Nephron progenitor cell (in vitro differentiated cells): ENCODE data around the gene SPATA4.

Experiments
- DNase-seq: peaks from one replicate; pipeline ENCODE4 v3.0.0; 2021
- H3K27ac Mint-ChIP-seq: 2 replicates; pipeline ENCODE4 v1.8.0; 2021; ENCODE audit warnings: mild to moderate bottlenecking, moderate library complexity, mixed read lengths
- H3K27me3 Mint-ChIP-seq: 2 replicates; pipeline ENCODE4 v1.8.0; 2021; ENCODE audit warnings: mild to moderate bottlenecking, low read depth, mixed read lengths; ENCODE audit not compliant: poor library complexity
- H3K36me3 Mint-ChIP-seq: 2 replicates; pipeline ENCODE4 v1.8.0; 2021; ENCODE audit warnings: low read depth, mixed read lengths
- H3K4me1 Mint-ChIP-seq: 2 replicates; pipeline ENCODE4 v1.8.0; 2021; ENCODE audit warnings: mixed read lengths
- H3K4me3 Mint-ChIP-seq: 2 replicates; pipeline ENCODE4 v1.8.0; 2021; ENCODE audit warnings: mild to moderate bottlenecking, moderate library complexity, mixed read lengths
- H3K9me3 Mint-ChIP-seq: 2 replicates; pipeline ENCODE4 v1.8.0; 2021; ENCODE audit warnings: mild to moderate bottlenecking, moderate library complexity, mixed read lengths
- TF ChIP-seq, protein P1 (sequence below): fragments of 200-600 bp; sonication (generic); IDR thresholded peaks from 2 replicates; pipeline ENCODE4 v1.5.0; 2021; ENCODE audit warnings: antibody characterized with exemption

Gene SPATA4

DNA sequence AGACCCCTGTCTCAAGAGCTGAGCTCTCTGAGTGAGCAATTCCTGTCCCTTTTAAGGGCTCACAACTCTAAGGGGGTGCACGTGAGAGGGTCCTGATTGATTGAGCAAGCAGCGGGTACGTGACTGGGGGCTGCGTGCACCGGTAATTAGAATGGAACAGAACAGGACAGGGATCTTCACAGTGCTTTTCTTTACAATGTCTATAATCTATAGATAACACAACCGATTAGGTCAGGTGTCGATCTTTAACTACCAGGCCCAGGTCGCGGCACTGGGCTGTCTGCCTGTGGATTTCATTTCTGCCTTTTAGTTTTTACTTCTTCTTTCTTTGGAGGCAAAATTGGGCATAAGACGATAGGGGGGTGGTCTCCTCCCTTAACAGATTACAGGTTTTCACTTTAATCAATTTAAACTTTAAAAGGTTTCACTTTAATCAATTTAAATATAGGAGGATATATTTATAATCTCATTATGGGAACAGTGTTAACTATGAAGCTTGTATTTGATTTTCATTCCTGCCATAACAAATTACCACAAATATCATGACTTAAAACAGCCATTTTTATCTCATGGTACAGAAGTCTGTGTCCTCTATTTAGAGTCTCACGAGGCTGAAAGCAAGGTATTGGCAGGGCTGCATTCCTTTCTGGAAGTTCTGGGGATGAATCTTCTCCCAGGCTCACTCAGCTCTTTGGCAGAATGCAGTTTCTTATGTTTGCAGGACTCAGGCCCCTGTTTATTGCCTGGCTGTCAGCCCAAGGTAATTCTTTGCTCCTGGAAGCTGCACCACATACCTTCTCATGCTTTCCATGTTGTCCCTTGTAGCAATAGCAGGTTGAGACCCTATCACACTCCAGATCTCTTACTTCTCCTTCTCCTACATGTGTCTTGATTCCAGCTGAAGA lies 5.2 kb downstream of the SPATA4 start:
- Mint-ChIP-seq H3K4me3 (no peak overlapping the region), H3K9me3 (no peaks in the 10 kb centered on the region), H3K36me3 (no peaks in the 10 kb centered on the region), H3K4me1 (peaks cover 10% of the 10 kb centered on the region), H3K27me3 (no peaks in the 10 kb centered on the region), H3K27ac (peak overlapping the region; percentile 53)
- no peak for DNase-seq
- TF ChIP-seq, protein P1, sequence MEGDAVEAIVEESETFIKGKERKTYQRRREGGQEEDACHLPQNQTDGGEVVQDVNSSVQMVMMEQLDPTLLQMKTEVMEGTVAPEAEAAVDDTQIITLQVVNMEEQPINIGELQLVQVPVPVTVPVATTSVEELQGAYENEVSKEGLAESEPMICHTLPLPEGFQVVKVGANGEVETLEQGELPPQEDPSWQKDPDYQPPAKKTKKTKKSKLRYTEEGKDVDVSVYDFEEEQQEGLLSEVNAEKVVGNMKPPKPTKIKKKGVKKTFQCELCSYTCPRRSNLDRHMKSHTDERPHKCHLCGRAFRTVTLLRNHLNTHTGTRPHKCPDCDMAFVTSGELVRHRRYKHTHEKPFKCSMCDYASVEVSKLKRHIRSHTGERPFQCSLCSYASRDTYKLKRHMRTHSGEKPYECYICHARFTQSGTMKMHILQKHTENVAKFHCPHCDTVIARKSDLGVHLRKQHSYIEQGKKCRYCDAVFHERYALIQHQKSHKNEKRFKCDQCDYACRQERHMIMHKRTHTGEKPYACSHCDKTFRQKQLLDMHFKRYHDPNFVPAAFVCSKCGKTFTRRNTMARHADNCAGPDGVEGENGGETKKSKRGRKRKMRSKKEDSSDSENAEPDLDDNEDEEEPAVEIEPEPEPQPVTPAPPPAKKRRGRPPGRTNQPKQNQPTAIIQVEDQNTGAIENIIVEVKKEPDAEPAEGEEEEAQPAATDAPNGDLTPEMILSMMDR, result no peak

DNA sequence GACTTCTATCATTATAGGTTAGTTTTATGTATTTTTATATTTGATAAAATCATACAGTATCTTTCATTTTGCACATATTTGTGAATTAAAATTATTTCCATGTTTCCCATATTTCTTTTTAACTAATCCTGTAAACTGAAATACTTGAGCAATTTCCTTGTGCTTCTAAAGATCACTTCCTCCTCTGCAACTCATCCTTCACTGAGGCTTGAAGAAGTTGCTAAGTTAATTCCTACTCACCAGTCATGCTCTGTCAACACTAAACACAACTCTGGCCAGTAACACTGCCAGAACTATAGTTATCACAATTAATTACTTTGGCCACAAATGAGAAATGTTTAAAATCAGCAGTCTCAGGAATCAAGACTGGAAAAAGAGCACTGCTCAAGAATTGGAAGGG lies 6.7 kb downstream of the SPATA4 start:
- no peaks in the 10 kb centered on the region for H3K9me3 Mint-ChIP-seq
- H3K27ac Mint-ChIP-seq, result no peak overlapping the region
- no peak for DNase-seq
- no peaks in the 10 kb centered on the region for H3K27me3 Mint-ChIP-seq
- TF ChIP-seq, protein P1, result no peak
- H3K36me3 Mint-ChIP-seq, result no peaks in the 10 kb centered on the region
- peaks cover 7% of the 10 kb centered on the region for H3K4me1 Mint-ChIP-seq
- H3K4me3 Mint-ChIP-seq, result no peak overlapping the region

DNA sequence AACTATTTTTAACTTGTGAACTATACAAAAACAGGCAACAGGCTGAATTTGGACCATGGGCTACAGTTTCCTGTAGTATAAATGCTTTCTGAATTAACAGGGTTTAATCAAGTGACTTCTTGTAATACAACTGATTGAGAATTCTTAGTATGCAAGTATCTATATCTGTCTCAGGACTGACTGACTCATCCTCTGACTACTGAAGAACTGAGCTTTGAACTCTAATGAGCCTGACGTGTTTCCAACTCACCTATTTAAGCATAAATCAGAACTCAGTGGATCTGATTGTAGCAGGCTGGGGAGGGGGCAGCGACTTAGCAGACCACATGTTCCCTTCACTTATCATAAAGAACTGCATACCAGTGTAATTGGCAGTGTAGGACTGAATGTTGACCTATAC lies 7.8 kb downstream of the SPATA4 start:
- no peak overlapping the region for H3K4me3 Mint-ChIP-seq
- no peaks in the 10 kb centered on the region for H3K36me3 Mint-ChIP-seq
- H3K4me1 Mint-ChIP-seq, result peaks cover 7% of the 10 kb centered on the region
- no peak overlapping the region for H3K27ac Mint-ChIP-seq
- no peaks in the 10 kb centered on the region for H3K9me3 Mint-ChIP-seq
- TF ChIP-seq, protein P1, result no peak
- no peaks in the 10 kb centered on the region for H3K27me3 Mint-ChIP-seq
- no peak for DNase-seq

DNA sequence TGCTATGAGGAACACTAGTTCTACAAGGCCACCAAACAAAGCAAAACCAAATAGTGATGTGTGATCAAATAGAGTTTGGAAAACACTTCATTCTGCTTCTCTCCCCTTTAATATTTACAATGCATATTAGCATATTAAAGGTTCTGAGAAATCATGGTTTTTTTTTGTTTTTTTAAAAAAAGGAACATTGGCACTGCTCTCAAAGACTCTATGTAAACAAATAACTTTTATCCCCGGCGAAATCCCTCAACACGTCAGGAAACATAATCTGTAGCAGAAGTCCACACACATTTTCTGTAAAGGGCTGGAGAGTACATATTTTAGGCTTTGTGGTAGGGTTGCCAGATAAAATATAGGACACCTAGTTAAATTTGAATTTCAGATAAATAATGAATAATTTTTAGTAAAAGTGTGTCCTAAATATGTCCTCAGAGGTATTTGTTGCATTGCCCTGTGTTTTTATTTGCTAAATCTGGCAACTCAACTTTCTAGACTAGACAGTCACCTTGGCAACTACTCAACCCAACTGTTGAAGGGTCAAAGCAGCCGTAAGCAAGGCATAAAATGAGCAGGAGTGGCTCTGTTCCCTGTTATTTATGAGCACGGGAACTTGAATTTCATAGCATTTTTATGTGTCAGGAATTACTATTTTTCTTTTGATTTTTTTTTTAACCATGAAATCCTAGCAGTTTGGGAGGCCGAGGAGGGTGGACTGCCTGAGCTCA lies 8.6 kb downstream of the SPATA4 start:
- Mint-ChIP-seq H3K9me3 (no peaks in the 10 kb centered on the region), H3K27me3 (no peaks in the 10 kb centered on the region), H3K36me3 (no peaks in the 10 kb centered on the region)

DNA sequence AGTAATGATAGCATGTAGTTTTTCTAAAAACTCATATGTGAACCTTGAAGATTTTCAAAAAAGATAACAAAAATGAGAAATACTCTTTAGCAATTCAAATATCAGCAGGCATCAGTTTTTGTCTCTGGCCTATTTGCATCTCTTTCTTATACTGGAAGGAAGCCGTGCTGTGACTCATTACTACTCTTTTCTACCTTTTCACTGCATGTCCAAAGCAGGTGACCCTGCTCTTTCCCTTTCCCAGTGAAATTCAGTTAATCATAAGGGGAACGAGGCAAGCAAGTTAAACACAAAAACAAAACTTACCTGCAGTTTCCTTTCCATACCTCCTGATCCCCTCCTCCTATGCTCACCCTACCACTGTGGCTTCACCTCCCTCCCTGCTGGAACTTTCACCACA lies 9.3 kb downstream of the SPATA4 start:
- H3K27ac Mint-ChIP-seq, result no peak overlapping the region
- no peaks in the 10 kb centered on the region for H3K27me3 Mint-ChIP-seq
- TF ChIP-seq, protein P1, result no peak
- H3K4me3 Mint-ChIP-seq, result no peak overlapping the region
- no peaks in the 10 kb centered on the region for H3K36me3 Mint-ChIP-seq
- peaks cover 7% of the 10 kb centered on the region for H3K4me1 Mint-ChIP-seq
- DNase-seq, result no peak
- H3K9me3 Mint-ChIP-seq, result no peaks in the 10 kb centered on the region

More for the DNA sequence above, 8.6 kb downstream of the SPATA4 start:
- peaks cover 7% of the 10 kb centered on the region for H3K4me1 Mint-ChIP-seq
- TF ChIP-seq, protein P1, result no peak
- no peak for DNase-seq
- no peak overlapping the region for H3K4me3 Mint-ChIP-seq
- no peak overlapping the region for H3K27ac Mint-ChIP-seq
